GM18507 (cell line): ENCODE measurements around the gene CCDC88B.
A peak's percentile ranks its signal among the peaks of the same experiment; 100 is the strongest.
"Not testable (repeated sequence)": the region's sequence is repeated elsewhere in the genome, so short reads cannot be mapped to it uniquely, and the experiment has no call there.

Experiments
- DNase-seq: peaks from one replicate; pipeline ENCODE4 v3.0.0; 2011; ENCODE audit warnings: low read depth; ENCODE audit not compliant: insufficient read length; ENCODE audit errors: extremely low spot score
- FAIRE-seq: peaks from 2 replicates; lab custom pipeline; 2011; peaks lifted over from hg19 to GRCh38; lab: Jason Lieb, UNC

The CCDC88B gene

GRCh38 chr11:64304316-64305072 is 35.5 kb upstream of the CCDC88B start:
- peak; percentile 91 for FAIRE-seq

DNA sequence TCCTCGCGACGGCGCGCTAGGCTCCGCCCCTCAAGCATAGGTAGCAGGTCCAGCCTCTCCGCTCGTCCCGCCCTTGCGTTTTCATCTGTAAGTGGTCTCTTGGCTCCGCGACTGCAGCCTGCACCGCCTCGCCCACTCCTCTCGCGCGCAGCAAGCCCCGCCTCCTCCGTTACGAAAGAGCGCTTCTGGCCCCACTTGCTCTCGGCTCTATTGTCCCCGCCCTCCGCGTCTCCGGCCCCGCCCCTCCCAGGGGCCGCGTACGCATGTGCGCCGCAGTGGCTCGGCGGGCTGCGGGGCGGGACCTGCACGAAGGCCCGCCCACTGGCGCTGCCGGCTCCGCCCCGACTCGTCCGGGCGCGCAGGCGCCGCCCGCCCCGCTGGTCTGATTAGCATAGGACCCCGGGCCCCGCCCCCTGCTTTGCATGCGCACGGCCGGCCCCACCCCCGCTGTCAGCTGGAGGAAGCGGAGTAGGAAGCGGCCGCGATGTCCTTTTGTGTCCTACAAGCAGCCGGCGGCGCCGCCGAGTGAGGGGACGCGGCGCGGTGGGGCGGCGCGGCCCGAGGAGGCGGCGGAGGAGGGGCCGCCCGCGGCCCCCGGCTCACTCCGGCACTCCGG is 34.8 kb upstream of the CCDC88B start, which contains the start of gene ESRRA:
TSS of gene ESRRA (plus strand) at position 450 of the 616 bp plus-strand sequence. CDS start 1,656 bp downstream, outside the sequence.
- peak; percentile 94 for DNase-seq
- FAIRE-seq = peak; percentile 96

More at GRCh38 chr11:64304316-64305072, 35.5 kb upstream of the CCDC88B start:
- DNase-seq = peak; percentile 81

DNA sequence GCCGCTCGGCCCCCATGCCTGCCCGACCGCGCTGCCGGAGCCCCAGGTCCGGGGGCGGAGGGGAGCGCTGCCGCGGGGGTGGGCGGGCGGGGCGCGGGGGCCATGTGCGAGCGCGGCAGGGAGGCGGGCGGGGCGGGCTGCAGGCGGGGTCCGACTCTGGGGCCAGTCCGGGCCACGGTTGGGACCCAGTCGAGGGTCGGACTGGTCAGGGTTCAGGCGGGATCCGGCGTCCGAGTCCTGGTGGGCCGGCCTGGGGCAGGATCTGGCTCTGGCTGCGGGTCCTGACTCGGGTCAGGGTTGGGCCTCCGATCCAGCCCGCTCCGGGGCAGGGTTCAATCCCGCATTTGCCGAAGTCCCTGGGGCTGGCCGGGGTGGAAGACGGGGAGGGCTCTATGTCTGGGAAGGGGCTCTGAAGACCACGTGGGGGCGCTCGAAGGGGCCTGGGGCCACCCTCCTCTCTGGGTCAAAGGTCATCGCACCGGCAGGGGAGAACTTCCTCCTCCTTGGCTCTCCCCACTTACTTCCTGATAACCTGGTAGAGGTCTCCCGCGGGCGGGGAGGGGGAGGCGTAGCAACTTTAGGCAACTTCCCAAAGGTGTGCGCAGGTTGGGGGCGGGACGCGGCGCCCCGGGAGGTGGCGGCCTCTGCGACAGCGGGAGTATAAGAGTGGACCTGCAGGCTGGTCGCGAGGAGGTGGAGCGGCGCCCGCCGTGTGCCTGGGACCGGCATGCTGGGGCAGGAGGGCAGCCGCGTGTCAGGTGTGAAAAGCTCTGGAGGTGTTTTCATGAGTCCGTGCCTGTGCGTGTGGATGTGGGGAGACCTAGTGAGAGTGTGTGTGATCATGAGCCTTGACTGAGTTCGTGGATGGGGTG is 34.1 kb upstream of the CCDC88B start:
- peak; percentile 26 for FAIRE-seq
- DNase-seq = no peak

GRCh38 chr11:64306563-64306875 is 33.5 kb upstream of the CCDC88B start:
- FAIRE-seq (no peak), DNase-seq (no peak)

GRCh38 chr11:64306876-64307622 is 33.0 kb upstream of the CCDC88B start:
- FAIRE-seq (no peak), DNase-seq (no peak)

DNA sequence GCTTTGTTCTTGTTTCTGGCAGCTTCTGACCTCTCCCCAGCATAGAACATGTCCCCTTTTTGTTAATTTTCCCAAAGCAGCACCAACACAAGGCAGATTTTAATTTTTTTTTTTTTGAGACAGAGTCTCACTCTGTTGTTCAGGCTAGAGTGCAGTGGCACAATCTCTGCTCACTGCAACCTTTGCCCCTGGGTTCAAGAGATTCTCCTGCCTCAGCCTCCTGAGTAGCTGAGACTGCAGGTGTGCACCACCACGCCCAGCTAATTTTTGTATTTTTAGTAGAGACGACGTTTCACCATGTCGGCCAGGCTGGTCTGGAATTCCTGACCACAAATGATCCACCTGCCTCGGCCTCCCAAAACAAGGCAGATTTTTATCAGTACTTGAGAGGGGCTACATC is 32.2 kb upstream of the CCDC88B start:
- FAIRE-seq, DNase-seq: not testable (repeated sequence)

DNA sequence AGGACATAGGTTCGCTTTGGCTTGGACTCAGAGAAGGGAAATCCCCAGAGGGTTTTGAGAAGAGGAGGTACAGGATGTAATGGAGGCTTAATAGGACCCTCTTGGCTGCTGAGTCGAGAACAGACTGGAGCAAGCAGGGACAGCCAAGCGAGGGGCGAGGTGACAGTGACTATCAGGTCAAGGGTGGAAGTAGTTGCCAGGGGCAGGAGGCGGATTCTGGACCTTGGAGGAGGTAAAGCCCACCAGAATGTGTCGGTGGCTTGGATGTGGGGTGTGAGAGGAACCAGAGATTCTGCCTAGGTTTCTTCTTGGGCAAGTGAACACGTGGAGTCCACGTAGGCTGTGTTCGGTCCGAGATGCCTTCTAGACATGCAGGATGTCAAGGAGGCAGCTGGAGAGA is 27.1 kb upstream of the CCDC88B start:
- no peak for FAIRE-seq
- no peak for DNase-seq

DNA sequence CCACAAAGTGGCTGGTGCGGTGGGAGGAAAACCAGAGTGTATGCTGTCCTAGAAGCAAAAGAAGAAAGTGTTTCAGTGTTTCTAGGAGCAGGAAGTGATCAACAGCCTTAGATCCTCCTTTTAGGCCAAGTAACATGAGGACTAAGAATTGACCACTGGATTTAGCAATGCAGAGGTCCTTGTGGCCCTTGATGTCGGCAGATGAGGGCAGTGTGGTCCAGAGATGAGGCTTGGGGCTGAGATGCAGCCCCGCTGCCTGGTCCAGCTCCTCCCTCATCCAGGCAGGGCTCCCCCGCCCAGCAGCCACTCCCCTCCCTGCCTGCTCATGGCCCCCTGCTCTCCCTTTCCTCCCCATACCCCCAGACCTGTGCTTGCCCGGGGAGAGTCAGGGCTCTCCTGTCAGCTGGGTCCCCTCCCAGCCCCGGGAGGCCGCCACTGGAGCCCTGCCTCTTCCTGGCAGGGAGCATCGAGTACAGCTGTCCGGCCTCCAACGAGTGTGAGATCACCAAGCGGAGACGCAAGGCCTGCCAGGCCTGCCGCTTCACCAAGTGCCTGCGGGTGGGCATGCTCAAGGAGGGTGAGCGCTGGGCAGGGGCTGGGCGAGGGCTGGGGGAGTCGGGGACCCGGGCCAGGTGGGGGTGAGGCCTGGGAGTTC is 26.4 kb upstream of the CCDC88B start:
- DNase-seq = no peak
- FAIRE-seq = no peak

DNA sequence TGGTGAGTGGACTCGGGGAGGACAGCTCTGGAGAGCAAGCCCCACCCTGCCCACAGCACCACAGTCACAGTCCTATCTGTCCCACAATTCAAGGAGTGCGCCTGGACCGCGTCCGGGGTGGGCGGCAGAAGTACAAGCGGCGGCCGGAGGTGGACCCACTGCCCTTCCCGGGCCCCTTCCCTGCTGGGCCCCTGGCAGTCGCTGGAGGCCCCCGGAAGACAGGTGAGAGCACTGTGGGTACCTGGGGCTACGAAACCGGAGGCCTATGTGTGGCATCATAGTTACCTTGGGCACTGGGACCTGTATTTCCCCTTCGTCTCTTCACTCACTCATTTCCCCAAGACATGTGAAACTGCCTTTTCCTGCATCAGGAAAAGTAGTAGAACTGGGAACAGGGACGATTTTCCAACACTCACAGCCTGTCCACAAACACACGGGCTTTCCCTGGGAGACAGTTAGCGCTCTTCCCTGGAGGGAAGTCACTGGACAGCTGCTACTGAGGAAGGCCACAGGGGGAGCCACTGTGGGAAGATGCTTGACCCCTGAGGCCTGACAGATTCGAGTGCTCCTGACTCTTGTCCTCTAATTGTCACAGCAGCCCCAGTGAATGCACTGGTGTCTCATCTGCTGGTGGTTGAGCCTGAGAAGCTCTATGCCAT is 25.7 kb upstream of the CCDC88B start:
- FAIRE-seq (no peak), DNase-seq (no peak)

GRCh38 chr11:64314805-64315561 is 25.0 kb upstream of the CCDC88B start:
- no peak for DNase-seq
- FAIRE-seq = no peak

GRCh38 chr11:64315667-64316526 is 24.1 kb upstream of the CCDC88B start:
- DNase-seq, FAIRE-seq: not testable (repeated sequence)

DNA sequence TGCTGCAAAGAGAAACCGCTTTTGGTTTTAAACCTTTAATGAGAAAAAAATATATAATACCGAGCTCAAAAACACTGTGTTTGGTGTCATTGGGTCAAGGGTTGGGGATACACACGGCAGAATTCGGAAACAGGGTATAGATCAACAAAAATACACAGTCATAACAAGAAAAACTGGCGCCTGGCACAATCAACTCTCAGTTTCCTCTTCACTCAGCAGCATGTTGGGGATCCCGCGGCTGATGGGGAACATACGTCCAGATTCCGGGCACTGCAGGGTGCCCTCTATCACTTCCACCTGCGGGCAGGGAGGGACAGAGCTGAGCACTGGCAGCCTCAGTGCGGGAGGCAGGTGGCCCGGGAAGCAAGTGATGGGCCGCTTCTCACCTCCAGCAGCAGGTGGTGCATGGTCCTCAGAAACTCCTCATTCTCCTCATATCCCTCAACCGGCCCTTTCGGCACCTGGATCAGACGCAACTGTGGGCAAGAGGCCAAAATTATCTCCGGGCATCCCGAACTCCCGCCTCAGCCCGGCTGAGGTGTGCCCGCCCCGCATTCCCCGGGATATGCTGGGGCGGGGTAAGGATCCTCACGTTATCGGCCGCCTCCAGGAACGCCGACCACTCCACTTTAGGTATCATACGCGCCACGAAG is 23.2 kb upstream of the CCDC88B start:
- DNase-seq (no peak), FAIRE-seq (no peak)

DNA sequence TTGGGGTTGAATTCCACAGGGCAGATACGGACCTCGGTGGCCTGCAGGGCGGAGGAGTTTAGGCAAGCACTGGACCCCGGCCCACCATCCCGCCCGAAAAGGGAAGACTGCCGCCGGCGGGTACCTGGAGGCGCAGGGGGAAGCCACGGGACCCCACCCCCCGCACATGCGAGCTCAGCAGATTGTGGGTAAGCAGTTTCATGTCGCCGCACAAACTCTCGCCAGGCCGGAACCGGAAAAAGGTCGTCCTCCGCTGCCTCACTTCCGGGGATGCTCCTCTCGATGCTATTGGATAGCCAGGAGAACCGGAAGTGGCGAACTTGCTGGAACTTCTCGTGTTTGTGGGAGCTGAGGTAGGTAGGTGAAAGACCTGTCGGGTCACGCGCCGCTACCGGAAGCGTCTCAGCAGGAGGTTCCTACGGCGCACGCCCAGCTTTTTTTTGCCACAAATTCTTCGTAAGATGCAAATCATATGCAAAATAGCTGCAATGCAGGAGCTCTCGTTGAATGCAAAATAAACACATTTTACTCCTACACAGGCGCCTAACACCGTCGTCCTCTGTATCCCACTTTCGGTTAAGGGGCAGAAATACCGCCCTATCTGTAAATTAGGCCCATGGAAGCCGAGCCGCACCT is 22.6 kb upstream of the CCDC88B start, which contains the start of gene TRMT112:
TSS of gene TRMT112 (minus strand) at position 235 of the 636 bp plus-strand sequence. CDS start at position 202, 33 bp downstream.
- DNase-seq = peak; percentile 86

DNA sequence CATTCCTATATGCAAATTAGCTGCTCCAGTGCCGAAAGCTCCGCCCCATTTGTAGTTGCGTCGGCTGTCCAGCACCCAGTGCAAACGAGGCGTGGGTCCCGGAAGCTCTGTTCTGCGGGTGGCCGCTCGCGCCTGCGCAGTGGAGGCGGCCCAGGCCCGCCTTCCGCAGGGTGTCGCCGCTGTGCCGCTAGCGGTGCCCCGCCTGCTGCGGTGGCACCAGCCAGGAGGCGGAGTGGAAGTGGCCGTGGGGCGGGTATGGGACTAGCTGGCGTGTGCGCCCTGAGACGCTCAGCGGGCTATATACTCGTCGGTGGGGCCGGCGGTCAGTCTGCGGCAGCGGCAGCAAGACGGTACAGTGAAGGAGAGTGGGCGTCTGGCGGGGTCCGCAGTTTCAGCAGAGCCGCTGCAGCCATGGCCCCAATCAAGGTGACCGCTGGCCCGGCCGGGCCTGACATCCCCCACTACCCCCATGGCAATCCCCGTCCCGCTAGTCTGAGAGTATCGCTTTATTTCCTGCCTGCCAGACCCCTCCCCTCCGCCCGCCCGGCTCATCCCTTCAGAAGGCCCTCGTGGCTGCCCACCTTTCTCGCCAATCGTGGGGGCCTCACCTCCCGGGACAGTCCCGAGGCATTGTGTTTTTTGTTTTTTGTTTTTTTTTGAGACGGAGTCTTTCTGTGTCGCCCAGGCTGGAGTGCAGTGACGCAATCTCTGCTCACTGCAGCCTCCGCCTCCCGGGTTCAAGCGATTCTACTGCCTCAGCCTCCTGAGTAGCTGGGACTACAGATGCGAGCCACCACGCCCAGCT is 21.8 kb upstream of the CCDC88B start, which contains the start of gene PRDX5:
TSS of gene PRDX5 (plus strand) at position 161 of the 805 bp plus-strand sequence. CDS start at position 256, 95 bp downstream.
- DNase-seq = peak; percentile 91
- FAIRE-seq = no peak

More for the DNA sequence above, 22.6 kb upstream of the CCDC88B start, which contains the start of gene TRMT112:
- FAIRE-seq = peak; percentile 99
